ENCODE results near the gene ADGRG3.

DNA sequence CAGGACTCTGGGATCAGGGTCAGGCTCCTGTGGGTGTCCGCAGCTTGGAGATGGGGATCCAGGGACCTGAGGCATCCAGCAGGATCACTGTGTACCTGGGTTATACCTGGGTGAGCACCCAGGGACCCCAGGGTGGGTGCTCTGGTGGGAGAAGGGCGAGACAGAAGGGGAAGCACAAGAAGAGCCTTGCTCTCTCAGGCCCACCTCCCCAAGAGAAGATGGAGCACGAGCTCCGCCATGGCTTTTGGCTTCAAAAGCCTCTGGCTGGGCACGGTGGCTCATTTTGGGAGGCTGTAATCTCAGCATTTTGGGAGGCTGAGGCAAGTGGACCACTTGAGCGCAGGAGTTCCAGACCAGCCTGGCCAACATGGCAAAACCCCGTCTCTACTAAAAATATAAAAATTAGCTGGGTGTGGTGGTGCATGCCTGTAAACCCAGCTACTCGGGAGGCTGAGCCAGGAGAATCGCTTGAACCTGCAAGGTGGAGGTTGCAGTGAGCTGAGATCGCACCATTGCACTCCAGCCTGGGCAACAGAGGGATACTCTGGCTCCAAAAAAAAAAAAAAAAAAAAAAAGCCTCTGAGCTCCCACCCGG lies 35.4 kb downstream of the ADGRG3 start:
- TF ChIP-seq CTCF (conservative IDR thresholded peaks at IDR 0.05; ENCODE audit: low read depth in 2 of 2), result no peak
- TF ChIP-seq EZH2phosphoT487 (IDR thresholded peaks at IDR 0.05; ENCODE audit: unreplicated experiment), result no peak
- TF ChIP-seq POLR2AphosphoS5 (IDR thresholded peaks at IDR 0.05; ENCODE audit: low read depth), result no peak
- TF ChIP-seq EZH2 (IDR thresholded peaks at IDR 0.05; ENCODE audit: low read depth, unreplicated experiment), result no peak
- TF ChIP-seq CREB1 (CRISPR knock-in tag; IDR thresholded peaks at IDR 0.05; ENCODE audit: low read depth), result no peak
- no peak for TF ChIP-seq REST (IDR thresholded peaks at IDR 0.05; ENCODE audit: unreplicated experiment)
- no peak for TF ChIP-seq STAT1 (IDR thresholded peaks at IDR 0.05; ENCODE audit: unreplicated experiment)

Data from GM23338 (cell line).